LNCaP clone FGC (cell line): Measurements from ENCODE around the gene CSRP2.
A peak's percentile ranks its signal among the peaks of the same experiment; 100 is the strongest.

Experiments
- DNase-seq: peaks from one replicate; pipeline ENCODE4 v3.0.0-alpha.2; 2011; ENCODE audit warnings: low read depth
- H3K4me3 ChIP-seq: 2 replicates; pipeline ENCODE4 v1.5.1; 2011; ENCODE audit warnings: mild to moderate bottlenecking, low read depth, low read length, control low read depth
- CTCF ChIP-seq: IDR thresholded peaks from 2 replicates; pipeline ENCODE4 v1.5.1; 2012; ENCODE audit warnings: mild to moderate bottlenecking; ENCODE audit not compliant: control insufficient read depth, insufficient read depth; ENCODE audit errors: extremely low read depth

The CSRP2 gene

GRCh38 chr12:76881142-76881541 is 2.3 kb upstream of the CSRP2 start:
- DNase-seq = no peak
- H3K4me3 ChIP-seq = no peak overlapping the region
- TF ChIP-seq CTCF = no peak

GRCh38 chr12:76880519-76881023 is 1.8 kb upstream of the CSRP2 start:
- no peak for TF ChIP-seq CTCF
- DNase-seq = no peak
- H3K4me3 ChIP-seq = no peak overlapping the region

GRCh38 chr12:76879710-76880518 is 1.1 kb upstream of the CSRP2 start:
- DNase-seq = peak; percentile 93
- no peak overlapping the region for H3K4me3 ChIP-seq

GRCh38 chr12:76878099-76878898 is 520 bp downstream of the CSRP2 start:
- H3K4me3 ChIP-seq = no peak overlapping the region
- DNase-seq = no peak
- TF ChIP-seq CTCF = no peak

More at GRCh38 chr12:76879710-76880518, 1.1 kb upstream of the CSRP2 start:
- TF ChIP-seq CTCF = no peak

GRCh38 chr12:76876696-76877229 is 2.1 kb downstream of the CSRP2 start:
- no peak for TF ChIP-seq CTCF
- no peak for DNase-seq
- no peak overlapping the region for H3K4me3 ChIP-seq

- H3K4me3 ChIP-seq = no peak overlapping the region
- no peak for DNase-seq
- TF ChIP-seq CTCF = no peak
Measured at GRCh38 chr12:76874491-76875190, 4.2 kb downstream of the CSRP2 start.
